Measurements from ENCODE around the gene KCTD19. TPM values are rescaled to one million over a fixed set of nuclear protein-coding genes. Genes with fewer than 3 reads are reported as not detected.

KCTD19 gene
- total RNA-seq, 1 experiment from 2014 or later = 3.8 TPM

DNA sequence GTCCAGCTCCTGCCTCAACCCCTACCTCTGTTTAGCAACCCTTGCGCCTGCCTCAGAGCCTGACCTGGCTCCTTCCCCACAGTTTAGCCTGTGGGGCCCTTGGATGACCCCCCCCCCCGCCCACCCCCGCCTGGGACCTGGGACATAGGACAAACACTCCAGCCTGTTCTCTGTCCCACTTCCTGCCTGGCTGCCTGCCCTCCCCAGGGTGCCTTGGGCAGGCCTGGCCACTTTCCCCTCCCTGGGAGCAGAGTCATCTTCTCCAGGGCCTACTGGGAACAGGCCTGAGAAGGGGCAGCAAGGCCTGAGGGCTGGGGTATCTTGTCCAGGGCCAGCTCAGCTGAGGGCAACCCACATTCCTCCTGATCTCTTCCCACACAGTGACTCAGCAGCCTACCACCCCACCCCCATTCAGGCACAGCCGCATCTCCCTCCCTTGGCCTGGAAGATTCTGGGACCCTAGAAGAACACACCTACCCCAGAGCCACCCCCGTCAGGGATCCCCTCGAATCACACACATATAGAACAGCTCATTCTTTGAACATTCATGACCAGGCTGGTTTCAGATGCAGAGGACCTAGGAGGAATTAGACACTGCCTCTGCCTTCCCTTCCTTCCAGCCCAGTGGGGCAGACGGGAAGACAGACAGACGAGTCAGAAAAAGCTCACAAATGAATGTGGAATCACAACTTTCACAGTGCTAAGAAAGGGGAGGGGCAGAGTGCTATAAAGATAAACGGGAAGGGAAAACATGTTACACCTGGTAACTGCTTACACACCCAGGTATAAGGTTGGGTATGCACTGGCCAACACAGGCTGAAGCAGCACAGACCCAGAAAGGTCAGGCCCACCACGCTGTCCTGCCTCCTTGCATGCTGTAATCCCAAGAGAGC is 85.3 kb downstream of the KCTD19 start:
- no peaks in the 10 kb centered on the region for H3K9me3 Mint-ChIP-seq (ENCODE audit: low read depth, unreplicated experiment)
- H3K4me3 Mint-ChIP-seq (ENCODE audit: low read depth, unreplicated experiment) = no peak overlapping the region
- peaks cover 44% of the 10 kb centered on the region for H3K36me3 Mint-ChIP-seq (ENCODE audit: insufficient read depth, unreplicated experiment)
- H3K4me1 Mint-ChIP-seq (ENCODE audit: low read depth, unreplicated experiment) = peaks cover 37% of the 10 kb centered on the region
- intact Hi-C loops (cut with micrococcal nuclease; ENCODE audit: unreplicated experiment) = no loop called here
- H3K27ac Mint-ChIP-seq (ENCODE audit: unreplicated experiment) = peak overlapping the region; percentile 19
- TF ChIP-seq, protein P1, sequence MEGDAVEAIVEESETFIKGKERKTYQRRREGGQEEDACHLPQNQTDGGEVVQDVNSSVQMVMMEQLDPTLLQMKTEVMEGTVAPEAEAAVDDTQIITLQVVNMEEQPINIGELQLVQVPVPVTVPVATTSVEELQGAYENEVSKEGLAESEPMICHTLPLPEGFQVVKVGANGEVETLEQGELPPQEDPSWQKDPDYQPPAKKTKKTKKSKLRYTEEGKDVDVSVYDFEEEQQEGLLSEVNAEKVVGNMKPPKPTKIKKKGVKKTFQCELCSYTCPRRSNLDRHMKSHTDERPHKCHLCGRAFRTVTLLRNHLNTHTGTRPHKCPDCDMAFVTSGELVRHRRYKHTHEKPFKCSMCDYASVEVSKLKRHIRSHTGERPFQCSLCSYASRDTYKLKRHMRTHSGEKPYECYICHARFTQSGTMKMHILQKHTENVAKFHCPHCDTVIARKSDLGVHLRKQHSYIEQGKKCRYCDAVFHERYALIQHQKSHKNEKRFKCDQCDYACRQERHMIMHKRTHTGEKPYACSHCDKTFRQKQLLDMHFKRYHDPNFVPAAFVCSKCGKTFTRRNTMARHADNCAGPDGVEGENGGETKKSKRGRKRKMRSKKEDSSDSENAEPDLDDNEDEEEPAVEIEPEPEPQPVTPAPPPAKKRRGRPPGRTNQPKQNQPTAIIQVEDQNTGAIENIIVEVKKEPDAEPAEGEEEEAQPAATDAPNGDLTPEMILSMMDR (IDR thresholded peaks at IDR 0.05; ENCODE audit: unreplicated experiment) = no peak
- H3K27me3 Mint-ChIP-seq (ENCODE audit: unreplicated experiment) = no peaks in the 10 kb centered on the region
- DNase-seq = peak; percentile 43
- CTCF ChIA-PET = interaction anchor here (0.7 kb wide), 1 partner anchor 19 kb away, joined by 5 read pairs; no protein-coding TSS in a partner anchor
- no TSS peak for BruUV-seq (replicated peaks)

DNA sequence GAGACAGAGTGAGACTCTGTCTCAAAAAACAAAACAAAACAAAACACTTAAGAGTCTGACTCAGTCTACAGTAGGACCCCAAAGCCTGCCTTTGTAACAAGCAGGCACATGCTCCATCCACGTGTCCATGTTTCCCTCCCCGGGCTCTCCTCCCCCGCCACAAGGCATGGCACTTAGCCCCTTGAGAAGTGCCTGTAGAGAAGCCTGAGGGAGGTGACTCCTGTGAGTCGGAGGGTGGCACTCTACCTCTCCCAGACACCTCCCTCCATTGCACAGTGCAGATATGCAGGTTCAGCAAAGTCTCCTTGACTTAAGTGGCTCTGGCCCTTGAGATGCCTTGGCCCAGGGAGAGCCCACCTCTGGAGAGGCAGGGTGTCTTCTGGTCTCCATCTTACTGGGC is 86.0 kb downstream of the KCTD19 start:
- H3K27me3 Mint-ChIP-seq (ENCODE audit: unreplicated experiment) = no peaks in the 10 kb centered on the region
- peaks cover 37% of the 10 kb centered on the region for H3K4me1 Mint-ChIP-seq (ENCODE audit: low read depth, unreplicated experiment)
- H3K9me3 Mint-ChIP-seq (ENCODE audit: low read depth, unreplicated experiment) = no peaks in the 10 kb centered on the region
- peaks cover 43% of the 10 kb centered on the region for H3K36me3 Mint-ChIP-seq (ENCODE audit: insufficient read depth, unreplicated experiment)
- intact Hi-C loops (cut with micrococcal nuclease; ENCODE audit: unreplicated experiment) = no loop called here
- DNase-seq = no peak
- CTCF ChIA-PET = interaction anchor here (0.7 kb wide), 1 partner anchor 18 kb away, joined by 5 read pairs; no protein-coding TSS in a partner anchor
- H3K4me3 Mint-ChIP-seq (ENCODE audit: low read depth, unreplicated experiment) = no peak overlapping the region
- no TSS peak for BruUV-seq (replicated peaks)
- peak overlapping the region; percentile 19 for H3K27ac Mint-ChIP-seq (ENCODE audit: unreplicated experiment)
- TF ChIP-seq, protein P1 (IDR thresholded peaks at IDR 0.05; ENCODE audit: unreplicated experiment) = no peak

Other genes starting within 250 kb of the KCTD19 start
- gene PHAF1, start 216.8 kb downstream of the KCTD19 start, total RNA-seq (2022) = 21.4 and 21.9 TPM in 2 replicates
- gene B3GNT9, start 175.7 kb downstream of the KCTD19 start, total RNA-seq (2022) = 6.8 and 8.0 TPM in 2 replicates
- gene TRADD, start 166.8 kb downstream of the KCTD19 start, total RNA-seq (2022) = 34.9 and 42.7 TPM in 2 replicates
- gene FBXL8, start 166.8 kb downstream of the KCTD19 start, total RNA-seq (2022) = 32.0 and 36.6 TPM in 2 replicates
- 57.1 and 60.7 TPM in 2 replicates for gene HSF4, start 162.0 kb downstream of the KCTD19 start, total RNA-seq (2022)
- gene NOL3, start 156.2 kb downstream of the KCTD19 start, total RNA-seq (2022) = 33.5 and 35.7 TPM in 2 replicates
- gene MATCAP1, start 142.8 kb downstream of the KCTD19 start, total RNA-seq (2022) = 33.1 and 36.5 TPM in 2 replicates
- 0.31 and 1.2 TPM in 2 replicates for gene EXOC3L1, start 136.6 kb downstream of the KCTD19 start, total RNA-seq (2022)
- 95.3 and 101 TPM in 2 replicates for gene E2F4, start 134.6 kb downstream of the KCTD19 start, total RNA-seq (2022)
- 31.9 and 43.2 TPM in 2 replicates for gene ELMO3, start 127.6 kb downstream of the KCTD19 start, total RNA-seq (2022)
- gene TMEM208, start 99.6 kb downstream of the KCTD19 start, total RNA-seq (2022) = 53.5 and 69.2 TPM in 2 replicates
- gene FHOD1, start 79.3 kb downstream of the KCTD19 start, total RNA-seq (2022) = 37.2 and 37.9 TPM in 2 replicates
- gene SLC9A5, start 77.8 kb downstream of the KCTD19 start, total RNA-seq (2022) = 2.4 and 4.4 TPM in 2 replicates
- gene PLEKHG4, start 47.2 kb downstream of the KCTD19 start, total RNA-seq (2022) = 5.5 and 9.2 TPM in 2 replicates
- gene LRRC36, start 74 bp upstream of the KCTD19 start, total RNA-seq (2022) = 7.1 and 9.2 TPM in 2 replicates
- gene TPPP3, start 66.8 kb upstream of the KCTD19 start, total RNA-seq (2022) = 8.5 and 8.8 TPM in 2 replicates
- 22.6 and 24.4 TPM in 2 replicates for gene ZDHHC1, start 89.7 kb upstream of the KCTD19 start, total RNA-seq (2022)
- gene HSD11B2, start 104.4 kb upstream of the KCTD19 start, total RNA-seq (2022) = 10.2 and 10.8 TPM in 2 replicates
- 85.3 and 91.0 TPM in 2 replicates for gene ATP6V0D1, start 154.4 kb upstream of the KCTD19 start, total RNA-seq (2022)
- not detected in 2 replicates for gene AGRP, start 156.8 kb upstream of the KCTD19 start, total RNA-seq (2022)
- gene RIPOR1, start 202.1 kb upstream of the KCTD19 start, total RNA-seq (2022) = 59.0 and 71.6 TPM in 2 replicates
- 50.9 and 52.1 TPM in 2 replicates for gene CTCF, start 235.8 kb upstream of the KCTD19 start, total RNA-seq (2022)

All from Calu3 (cell line).